KG1 (cell line): ENCODE results near the gene NBEAL2.
A peak's percentile ranks its signal among the peaks of the same experiment; 100 is the strongest.

Experiments
- DNase-seq: peaks from one replicate; lab custom pipeline; 2025; lab: John Stamatoyannopoulos, UW

Gene NBEAL2

DNA sequence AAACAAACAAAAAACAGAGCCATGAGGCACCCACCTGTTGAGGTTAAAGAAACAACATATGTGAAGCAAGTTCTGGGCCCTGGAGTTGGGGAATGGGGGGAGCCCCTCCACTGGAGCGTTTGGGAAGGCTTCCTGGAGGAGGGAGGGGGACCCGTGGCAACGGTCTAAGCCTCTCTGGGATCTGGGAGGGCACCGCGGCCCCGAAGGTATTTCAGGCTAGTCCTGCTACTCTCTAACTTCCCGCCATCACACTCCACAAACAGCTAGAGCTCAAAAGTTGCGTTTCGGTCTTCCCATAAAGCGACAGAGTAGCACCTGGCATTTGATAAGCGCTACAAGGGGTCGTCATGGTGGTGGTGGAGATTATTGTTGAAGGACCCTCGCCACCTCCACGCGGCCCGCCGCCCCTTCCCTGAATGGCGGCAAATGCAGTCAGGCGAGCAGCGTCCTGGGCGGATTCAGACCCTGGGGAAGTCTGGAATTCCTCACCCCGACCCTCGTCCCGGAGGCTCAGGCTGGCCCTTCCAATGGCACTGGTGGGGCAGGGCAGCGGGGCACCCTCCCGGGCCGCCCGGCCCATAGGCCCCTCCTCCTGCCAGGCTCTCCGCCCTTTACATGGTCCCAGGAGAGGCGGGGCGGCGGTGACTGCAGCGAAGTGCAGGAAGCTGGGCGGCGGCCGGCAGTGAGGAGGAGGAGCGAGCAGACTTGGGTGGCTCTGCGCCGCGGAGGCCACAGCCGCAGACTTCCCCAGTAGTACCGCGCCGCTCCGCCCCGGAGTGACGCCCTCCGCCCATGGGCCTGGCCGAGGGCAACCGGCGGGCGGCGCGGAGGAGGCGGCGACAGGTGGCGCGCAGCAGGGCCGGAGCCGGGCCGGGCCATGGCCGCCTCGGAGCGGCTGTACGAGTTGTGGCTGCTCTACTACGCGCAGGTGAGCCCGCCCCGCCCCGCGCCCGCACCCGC, at the start of gene NBEAL2:
TSS of gene NBEAL2 (plus strand) at position 682 of the 960 bp plus-strand sequence. CDS start at position 878, 196 bp downstream.
- DNase-seq: peak; percentile 83

- no peak for DNase-seq
Observed at GRCh38 chr3:46930166-46930944, 49.1 kb upstream of the NBEAL2 start.

DNA sequence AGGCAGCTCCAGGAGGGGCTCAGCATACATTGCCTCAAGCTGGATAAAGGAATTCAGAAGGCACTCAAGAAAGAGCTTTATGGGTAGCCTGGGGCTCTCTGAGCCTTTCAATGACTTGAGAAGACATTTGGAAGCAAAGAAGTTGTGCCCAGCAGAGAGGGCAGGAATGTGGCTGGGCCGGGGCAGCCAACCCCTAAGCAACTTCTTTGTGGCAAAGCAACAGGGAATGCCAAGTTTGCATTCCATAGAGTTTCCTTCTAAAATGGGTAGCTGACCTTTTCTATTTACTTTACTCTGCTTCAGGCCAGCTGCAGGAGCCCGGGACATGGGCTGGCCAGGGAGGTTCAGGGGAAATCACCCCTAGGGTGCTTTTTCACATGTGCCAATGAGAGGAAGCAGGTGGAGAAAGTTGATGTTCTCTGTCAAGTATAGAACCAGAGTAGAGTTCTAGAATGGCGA, 48.5 kb upstream of the NBEAL2 start:
- no peak for DNase-seq

DNA sequence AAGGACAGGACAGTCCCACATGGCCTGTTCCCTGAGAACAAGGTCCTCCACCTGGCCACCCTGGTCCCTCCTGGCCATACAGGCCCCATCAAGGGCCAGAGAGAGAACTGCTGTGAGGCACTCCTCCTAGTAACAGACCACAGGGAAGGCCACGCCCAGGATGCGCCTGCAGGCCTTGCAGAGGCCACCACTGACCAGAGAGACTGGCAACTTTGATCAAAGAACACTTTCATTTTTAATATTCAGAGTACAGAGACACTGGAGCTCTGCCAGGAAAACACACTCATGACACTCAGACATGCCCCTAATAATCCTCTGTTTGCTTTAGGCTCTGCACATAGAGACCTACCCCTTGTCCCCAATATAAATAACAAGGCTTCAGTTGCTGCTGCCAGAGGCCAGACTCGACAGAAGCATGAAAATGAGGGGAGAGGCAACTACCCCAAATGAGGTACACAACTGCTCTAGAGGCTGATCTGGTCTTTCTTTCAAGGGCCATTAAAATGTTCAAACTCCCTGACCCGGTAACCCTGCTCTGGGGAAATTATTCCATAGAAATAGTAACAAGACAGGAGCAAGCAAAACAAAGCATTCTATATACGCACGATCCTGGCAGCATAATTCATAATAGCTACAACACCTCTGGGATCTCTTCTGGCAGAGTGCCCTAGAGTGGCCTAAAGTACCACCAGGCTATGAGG, 47.7 kb upstream of the NBEAL2 start:
- DNase-seq: no peak

DNA sequence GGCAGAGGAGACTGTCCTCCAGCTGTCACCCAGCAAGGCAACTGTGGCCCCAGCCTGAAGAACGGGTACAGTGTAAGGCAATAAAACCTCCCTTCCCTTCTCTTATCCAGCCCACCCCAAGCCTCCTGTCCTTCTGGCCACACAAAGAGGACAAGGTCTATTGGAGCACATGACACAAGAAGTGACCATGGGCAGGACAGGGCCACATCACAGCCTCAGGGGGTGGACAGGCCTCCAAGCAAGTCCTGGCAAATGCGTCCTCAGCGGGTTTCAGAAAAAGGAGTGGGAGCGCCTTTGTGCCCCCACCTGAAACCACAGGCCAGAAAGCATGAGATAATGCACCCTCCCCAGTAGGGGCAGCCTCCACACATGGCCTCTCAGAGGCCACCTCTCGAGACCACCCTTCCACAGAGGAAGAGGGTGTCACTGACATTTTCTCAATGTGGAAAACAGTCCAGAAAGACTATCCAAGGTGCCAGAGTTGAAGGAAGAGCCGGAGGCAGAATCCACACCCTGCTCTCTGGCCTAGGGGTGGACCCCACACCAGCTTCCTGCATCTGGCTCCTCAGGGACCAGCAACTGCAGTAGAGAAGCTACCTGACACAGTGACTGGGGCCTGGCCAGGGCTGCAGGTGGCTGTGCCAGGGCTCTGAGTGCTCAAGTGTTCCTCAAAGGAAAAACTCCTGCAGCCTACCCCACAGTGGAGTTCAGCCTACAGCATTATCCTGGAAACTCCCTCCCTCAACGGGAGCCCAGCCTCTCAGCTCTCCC, 46.8 kb upstream of the NBEAL2 start:
- DNase-seq: no peak

DNA sequence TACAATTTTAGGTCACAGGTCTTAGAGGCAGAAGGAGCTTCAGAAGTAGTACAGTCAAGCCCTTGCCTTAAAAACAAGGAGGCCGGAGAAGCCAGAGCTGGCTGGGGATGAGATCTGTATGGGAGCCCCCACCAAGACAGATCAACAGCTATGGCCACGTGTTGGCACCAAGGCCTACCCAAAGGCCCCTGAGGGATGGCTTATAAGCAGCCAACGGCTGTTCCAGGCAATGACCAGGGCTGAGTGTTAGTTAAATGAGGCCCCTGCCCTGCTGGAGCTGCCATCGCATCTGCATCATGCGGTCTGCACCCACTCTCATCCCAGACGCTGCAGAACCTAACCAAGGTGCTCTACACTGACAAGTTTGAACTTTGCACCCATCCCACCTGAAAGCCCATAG, 46.2 kb upstream of the NBEAL2 start:
- no peak for DNase-seq

GRCh38 chr3:46934072-46934471, 45.4 kb upstream of the NBEAL2 start:
- no peak for DNase-seq

- no peak for DNase-seq
Observed at GRCh38 chr3:46934498-46935167, 44.8 kb upstream of the NBEAL2 start.

DNA sequence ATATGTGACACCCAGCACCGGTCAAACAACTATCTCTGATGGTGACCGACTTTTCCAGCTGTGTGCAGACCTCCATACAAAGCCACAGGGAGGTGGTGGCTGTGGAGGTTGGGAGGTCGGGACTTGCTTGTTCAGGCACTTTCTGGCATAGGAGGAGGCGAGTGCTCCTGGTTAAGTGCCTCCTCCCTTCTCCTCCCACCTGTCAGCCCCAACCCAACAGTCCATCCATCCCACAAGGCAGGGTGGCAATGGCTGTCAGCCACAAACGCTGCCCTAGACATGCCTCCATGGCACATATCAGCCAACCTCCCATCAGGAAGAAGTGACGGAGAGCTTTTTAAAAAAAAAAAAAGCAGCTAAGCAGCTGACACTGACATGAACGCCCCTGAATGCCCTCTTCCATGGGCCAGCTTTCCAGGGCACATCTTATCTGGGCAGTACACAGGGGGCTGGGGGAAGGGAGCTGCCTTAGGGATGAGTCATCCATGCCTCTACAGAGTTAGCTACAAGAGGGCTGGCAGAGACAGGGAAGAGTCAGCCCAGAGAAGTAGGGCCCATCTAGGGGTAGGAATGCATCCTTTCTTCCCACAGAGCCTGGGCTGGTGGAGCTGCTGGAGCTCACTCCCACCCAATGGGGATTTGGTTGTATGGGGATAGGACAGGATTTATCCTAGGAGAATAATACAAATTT, 44.2 kb upstream of the NBEAL2 start:
- no peak for DNase-seq

- no peak for DNase-seq
Observed at GRCh38 chr3:46935989-46936558, 43.4 kb upstream of the NBEAL2 start.

- DNase-seq: no peak
Observed at GRCh38 chr3:46936733-46937250, 42.7 kb upstream of the NBEAL2 start.

DNA sequence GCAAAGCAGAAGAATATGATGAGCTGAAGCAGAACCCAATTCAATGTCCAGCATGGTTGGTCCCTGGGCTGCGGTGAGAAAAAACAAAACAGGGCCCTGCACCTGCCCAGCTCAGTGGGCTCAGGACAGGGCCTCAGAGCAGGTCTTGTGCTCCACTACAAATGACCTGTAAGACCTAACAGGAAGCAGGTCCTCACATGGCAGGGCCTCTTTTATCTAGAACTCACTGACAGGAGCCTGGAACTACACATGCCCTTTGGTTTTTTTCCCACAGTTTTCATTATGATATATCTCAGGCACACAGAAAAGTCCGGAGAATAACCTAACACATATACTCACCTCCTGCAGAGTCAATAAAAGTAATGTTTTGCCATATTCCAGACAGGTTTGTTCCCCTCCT, 41.3 kb upstream of the NBEAL2 start:
- DNase-seq: no peak

DNA sequence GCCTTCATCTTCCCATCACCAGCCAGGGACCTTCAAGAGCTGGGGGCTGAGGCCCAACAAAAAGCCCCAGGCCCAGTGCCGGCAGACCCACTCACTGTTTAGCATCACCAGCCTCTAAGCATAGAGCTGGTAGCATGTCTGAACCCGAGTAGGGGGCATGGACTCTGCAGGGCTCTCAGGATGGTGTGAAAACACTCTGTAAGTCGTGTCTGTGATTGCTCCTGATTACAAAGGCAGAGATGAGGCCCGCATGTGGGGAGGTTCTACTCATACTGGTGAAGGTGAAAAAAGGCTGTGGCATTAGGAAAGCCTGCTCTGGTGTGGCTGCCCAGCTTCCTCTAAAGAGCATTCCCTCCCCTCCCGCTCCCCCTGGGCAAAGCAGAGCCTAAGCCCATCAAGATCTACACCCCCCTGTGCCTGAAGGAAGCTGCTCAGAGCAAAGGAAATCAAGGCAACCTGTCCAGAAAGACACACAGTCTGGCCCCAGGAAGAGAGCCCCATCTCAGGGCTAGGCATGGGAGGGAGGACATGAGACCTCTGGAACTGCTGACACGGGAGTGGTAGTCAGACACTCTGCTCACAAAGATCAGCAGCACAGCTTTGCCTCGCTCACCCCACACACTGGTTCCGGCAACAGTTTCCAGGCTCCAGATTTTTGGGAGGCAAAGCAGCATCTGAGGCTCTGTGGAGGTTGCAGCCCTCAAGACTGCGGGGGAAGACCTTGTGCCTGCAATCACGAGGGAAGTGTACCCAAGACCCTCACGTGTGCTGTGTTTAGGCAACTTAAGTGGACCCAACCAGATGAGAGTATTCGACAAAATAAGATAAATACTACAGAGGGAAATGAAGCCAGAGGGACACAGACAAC, 39.7 kb upstream of the NBEAL2 start:
- no peak for DNase-seq

DNA sequence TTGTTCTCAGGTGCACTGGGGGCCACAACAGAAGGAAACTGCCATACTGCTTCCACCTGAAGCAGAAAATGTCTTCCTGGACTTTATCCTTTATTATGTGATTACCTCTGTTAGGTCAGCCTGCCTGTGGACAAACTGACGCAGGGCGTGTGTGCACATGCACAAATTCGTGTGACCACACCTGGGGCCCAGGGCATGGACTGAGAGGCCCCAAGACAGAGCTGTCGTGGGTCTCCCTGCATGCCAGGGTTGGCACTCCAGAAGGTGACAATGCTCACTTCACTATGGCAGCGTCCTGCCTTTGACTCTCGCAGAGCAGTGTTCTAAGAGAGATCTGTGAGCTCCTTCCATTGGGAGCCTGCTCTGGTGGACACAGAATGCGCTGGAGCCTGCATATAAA, 37.4 kb upstream of the NBEAL2 start:
- DNase-seq: no peak

- DNase-seq: no peak
Observed at GRCh38 chr3:46942481-46943236, 36.8 kb upstream of the NBEAL2 start.

GRCh38 chr3:46943237-46944187, 36.0 kb upstream of the NBEAL2 start:
- no peak for DNase-seq

- no peak for DNase-seq
Observed at GRCh38 chr3:46944191-46944590, 35.3 kb upstream of the NBEAL2 start.
